PC-9 (cell line): ENCODE data around the gene RGMB. TPM values are rescaled to one million over a fixed set of nuclear protein-coding genes. Genes with fewer than 3 reads are reported as not detected.

Experiments
- BruUV-seq: library from RNA; stranded (reverse); fragments of 400-500 nt; replicated peaks from 2 replicates; lab custom pipeline; 2021; lab: Mats Ljungman, UMichigan
- CTCF ChIA-PET: fragments of 300-600 bp; sonication (Branson Sonifier 250); formaldehyde crosslinking; loops from one replicate; lab custom pipeline; 2022; ENCODE audit warnings: antibody characterized with exemption; lab: Charles Lee
- POLR2A ChIA-PET: fragments of 300-600 bp; sonication (Branson Sonifier 250); formaldehyde crosslinking; loops from one replicate; lab custom pipeline; 2022; ENCODE audit warnings: antibody characterized with exemption; ENCODE audit not compliant: unreplicated experiment; lab: Charles Lee
- DNase-seq, 2 experiments: peaks; one replicate each; pipeline versions ENCODE4 v3.0.0 to v3.0.0-alpha.2; 2015 to 2022; ENCODE audit warnings: mixed read lengths in 1 of 2
- H2AFZ ChIP-seq: fragments of 200-600 bp; sonication (generic); 2 replicates; pipeline ENCODE4 v1.8.1; 2017; ENCODE audit warnings: antibody characterized with exemption
- H3F3A ChIP-seq: fragments of 200-600 bp; sonication (generic); 2 replicates; pipeline ENCODE4 v1.8.1; 2017; ENCODE audit warnings: antibody characterized with exemption, mild to moderate bottlenecking, low read depth; ENCODE audit not compliant: insufficient read depth
- H3K27ac ChIP-seq: fragments of 200-600 bp; sonication (generic); 2 replicates; pipeline ENCODE4 v1.6.1; 2016; ENCODE audit warnings: mixed run types
- H3K27me3 ChIP-seq: fragments of 200-600 bp; sonication (generic); 2 replicates; pipeline ENCODE4 v1.6.1; 2016; ENCODE audit warnings: low read depth, mixed run types; ENCODE audit not compliant: insufficient read depth
- H3K36me3 ChIP-seq: fragments of 200-600 bp; sonication (generic); 2 replicates; pipeline ENCODE4 v1.6.1; 2016; ENCODE audit warnings: low read depth, mixed run types
- H3K4me1 ChIP-seq: fragments of 200-600 bp; sonication (generic); replicated peaks from 2 replicates; pipeline ENCODE4 v1.6.1; 2016; ENCODE audit warnings: mixed run types; ENCODE audit not compliant: insufficient read depth
- H3K4me2 ChIP-seq: fragments of 200-600 bp; sonication (generic); 2 replicates; pipeline ENCODE4 v1.6.1; 2017; ENCODE audit warnings: mixed run types
- H3K4me3 ChIP-seq: fragments of 200-600 bp; sonication (generic); 2 replicates; pipeline ENCODE4 v1.6.1; 2016; ENCODE audit warnings: mixed run types
- H3K79me2 ChIP-seq: fragments of 200-600 bp; sonication (generic); 2 replicates; pipeline ENCODE4 v1.6.1; 2017; ENCODE audit warnings: low read depth, mixed run types
- H3K9me2 ChIP-seq: fragments of 200-600 bp; sonication (generic); 2 replicates; pipeline ENCODE4 v1.8.1; 2017; ENCODE audit warnings: mild to moderate bottlenecking; ENCODE audit not compliant: insufficient read depth
- H3K9me3 ChIP-seq: fragments of 200-600 bp; sonication (generic); 2 replicates; pipeline ENCODE4 v1.8.1; 2016; ENCODE audit warnings: low read depth; ENCODE audit not compliant: insufficient read depth
- H4K20me1 ChIP-seq: fragments of 200-600 bp; sonication (generic); 2 replicates; pipeline ENCODE4 v1.8.1; 2017; ENCODE audit not compliant: insufficient read depth
- EZH2 ChIP-seq: fragments of 200-600 bp; sonication (generic); IDR thresholded peaks from 2 replicates; pipeline ENCODE4 v1.8.0; 2017; ENCODE audit warnings: antibody characterized with exemption, low read depth
- intact Hi-C: fragments of 100-400 bp; cut with micrococcal nuclease; formaldehyde crosslinking; loops from one replicate; pipeline ENCODE4 v1.10.0; 2022; ENCODE audit not compliant: unreplicated experiment
- total RNA-seq: library from RNA; stranded (reverse); gene quantifications from 2 replicates; pipeline ENCODE4 v1.2.3, GENCODE V29; 2021
- TF ChIP-seq, protein P1 (sequence below): fragments of 200-600 bp; sonication (generic); conservative IDR thresholded peaks from 2 replicates; pipeline ENCODE4 v1.6.1; 2017; ENCODE audit warnings: mixed run types, antibody characterized with exemption, mild to moderate bottlenecking, moderate library complexity

The RGMB gene
- total RNA-seq, 1 experiment from 2014 or later = 14.6 TPM

GRCh38 chr5:98810206-98810605 lies 36.7 kb downstream of the RGMB start:
- ChIA-PET POLR2A (no interaction called here), CTCF (no interaction called here)
- Histone ChIP-seq H3K4me3 (no peak overlapping the region), H3K9me2 (no peaks in the 10 kb centered on the region), H3K36me3 (no peaks in the 10 kb centered on the region), H3K27ac (no peak overlapping the region), H3K4me2 (no peak overlapping the region), H4K20me1 (no peaks in the 10 kb centered on the region), H3K9me3 (peaks cover 14% of the 10 kb centered on the region), H2AFZ (no peak overlapping the region), H3K4me1 (no peaks in the 10 kb centered on the region), H3K79me2 (no peaks in the 10 kb centered on the region), H3K27me3 (no peaks in the 10 kb centered on the region), H3F3A (no peaks in the 10 kb centered on the region)
- intact Hi-C loops = no loop called here
- DNase-seq = no peak
- TF ChIP-seq, protein P1, sequence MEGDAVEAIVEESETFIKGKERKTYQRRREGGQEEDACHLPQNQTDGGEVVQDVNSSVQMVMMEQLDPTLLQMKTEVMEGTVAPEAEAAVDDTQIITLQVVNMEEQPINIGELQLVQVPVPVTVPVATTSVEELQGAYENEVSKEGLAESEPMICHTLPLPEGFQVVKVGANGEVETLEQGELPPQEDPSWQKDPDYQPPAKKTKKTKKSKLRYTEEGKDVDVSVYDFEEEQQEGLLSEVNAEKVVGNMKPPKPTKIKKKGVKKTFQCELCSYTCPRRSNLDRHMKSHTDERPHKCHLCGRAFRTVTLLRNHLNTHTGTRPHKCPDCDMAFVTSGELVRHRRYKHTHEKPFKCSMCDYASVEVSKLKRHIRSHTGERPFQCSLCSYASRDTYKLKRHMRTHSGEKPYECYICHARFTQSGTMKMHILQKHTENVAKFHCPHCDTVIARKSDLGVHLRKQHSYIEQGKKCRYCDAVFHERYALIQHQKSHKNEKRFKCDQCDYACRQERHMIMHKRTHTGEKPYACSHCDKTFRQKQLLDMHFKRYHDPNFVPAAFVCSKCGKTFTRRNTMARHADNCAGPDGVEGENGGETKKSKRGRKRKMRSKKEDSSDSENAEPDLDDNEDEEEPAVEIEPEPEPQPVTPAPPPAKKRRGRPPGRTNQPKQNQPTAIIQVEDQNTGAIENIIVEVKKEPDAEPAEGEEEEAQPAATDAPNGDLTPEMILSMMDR = no peak
- TF ChIP-seq EZH2 = no peak
- no TSS peak for BruUV-seq

DNA sequence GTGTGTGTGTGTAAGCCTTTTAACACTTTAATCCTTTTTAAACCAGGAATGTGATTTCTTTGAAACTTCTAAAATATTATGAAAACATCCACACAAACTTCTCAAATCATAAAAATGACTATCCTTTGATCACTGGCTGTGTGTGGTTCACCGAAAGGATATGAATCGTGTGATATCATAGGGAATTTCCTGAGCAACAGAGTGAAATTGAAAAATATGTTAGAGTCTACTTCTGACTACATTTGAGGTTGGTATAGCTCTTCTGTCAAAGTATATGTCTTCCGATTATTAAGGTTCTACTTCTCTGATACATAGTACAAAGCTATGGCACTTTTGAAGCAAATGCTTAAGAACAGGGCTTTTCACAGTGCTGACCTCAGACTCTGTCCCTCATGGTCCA lies 40.3 kb downstream of the RGMB start:
- no peak for TF ChIP-seq EZH2
- TF ChIP-seq, protein P1 = no peak
- H3K27ac ChIP-seq = no peak overlapping the region
- DNase-seq = no peak
- no peak overlapping the region for H3K4me3 ChIP-seq
- CTCF ChIA-PET = no interaction called here
- no peaks in the 10 kb centered on the region for H3K36me3 ChIP-seq
- BruUV-seq = no TSS peak
- no peak overlapping the region for H2AFZ ChIP-seq
- no peaks in the 10 kb centered on the region for H3K9me3 ChIP-seq
- POLR2A ChIA-PET = no interaction called here
- H4K20me1 ChIP-seq = no peaks in the 10 kb centered on the region
- no peak overlapping the region for H3K4me2 ChIP-seq
- no peaks in the 10 kb centered on the region for H3K79me2 ChIP-seq
- H3K27me3 ChIP-seq = no peaks in the 10 kb centered on the region
- intact Hi-C loops = no loop called here
- no peaks in the 10 kb centered on the region for H3K9me2 ChIP-seq
- H3K4me1 ChIP-seq = no peaks in the 10 kb centered on the region
- no peaks in the 10 kb centered on the region for H3F3A ChIP-seq

DNA sequence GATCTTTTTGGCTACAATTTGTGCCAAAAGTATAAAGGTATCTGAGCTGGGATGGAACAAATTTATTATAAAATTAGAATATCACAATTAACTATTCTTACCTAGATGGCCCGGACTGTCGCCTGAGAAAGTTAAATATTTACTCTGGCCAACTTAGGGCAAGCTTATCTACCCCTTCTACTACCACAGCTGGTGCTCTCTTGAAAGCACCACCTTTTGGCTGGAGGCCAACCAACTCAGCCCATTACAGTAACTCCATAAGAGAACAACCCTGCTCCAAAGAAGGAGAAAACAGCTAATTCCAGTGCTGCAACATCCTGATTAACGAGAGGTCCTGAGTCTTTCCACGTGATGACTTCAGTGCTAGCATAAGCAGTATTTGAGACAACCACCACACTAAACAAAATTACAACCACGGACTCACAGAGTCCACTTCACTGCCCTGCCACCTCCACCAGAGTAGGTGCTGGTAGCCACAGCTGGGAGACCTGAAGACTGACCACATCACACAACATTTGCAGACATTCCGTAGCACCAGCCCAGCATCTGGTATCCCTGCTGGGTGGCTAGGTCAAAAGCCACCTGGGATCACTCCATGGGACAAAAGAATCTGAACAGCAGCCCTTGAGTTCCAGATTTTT lies 43.2 kb downstream of the RGMB start:
- ChIA-PET POLR2A (no interaction called here), CTCF (no interaction called here)
- Histone ChIP-seq H4K20me1 (no peaks in the 10 kb centered on the region), H3K9me3 (no peaks in the 10 kb centered on the region), H3K4me1 (no peaks in the 10 kb centered on the region), H3K4me2 (no peak overlapping the region), H3F3A (no peaks in the 10 kb centered on the region), H3K27ac (no peak overlapping the region), H3K4me3 (no peak overlapping the region), H2AFZ (no peak overlapping the region), H3K36me3 (no peaks in the 10 kb centered on the region), H3K9me2 (no peaks in the 10 kb centered on the region), H3K27me3 (no peaks in the 10 kb centered on the region), H3K79me2 (no peaks in the 10 kb centered on the region)
- TF ChIP-seq, protein P1 = no peak
- TF ChIP-seq EZH2 = no peak
- intact Hi-C loops = no loop called here
- no peak for DNase-seq
- no TSS peak for BruUV-seq
